ENCODE measurements around the gene MARVELD3.

Gene MARVELD3

DNA sequence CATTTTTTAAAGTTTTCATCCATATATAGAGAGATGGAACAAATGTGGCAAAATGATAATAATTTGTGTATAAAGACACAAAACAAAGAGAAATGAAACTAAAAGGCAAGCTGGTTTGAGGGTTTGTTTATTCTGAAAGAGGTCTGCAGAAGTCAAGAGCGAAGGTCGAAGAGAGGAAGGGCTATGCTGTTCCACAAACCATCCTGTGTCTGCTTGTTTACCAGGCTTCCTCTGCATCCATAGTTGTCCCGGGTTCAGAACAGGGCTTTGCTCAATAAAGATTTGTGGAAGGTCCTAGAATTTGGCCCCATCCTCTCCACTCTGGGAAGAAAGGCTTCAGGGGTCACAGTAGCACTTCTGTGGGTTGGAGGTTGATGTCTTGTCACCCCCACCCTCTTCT, 2.4 kb upstream of the MARVELD3 start:
- no peak for DNase-seq (ENCODE audit: low spot score)

DNA sequence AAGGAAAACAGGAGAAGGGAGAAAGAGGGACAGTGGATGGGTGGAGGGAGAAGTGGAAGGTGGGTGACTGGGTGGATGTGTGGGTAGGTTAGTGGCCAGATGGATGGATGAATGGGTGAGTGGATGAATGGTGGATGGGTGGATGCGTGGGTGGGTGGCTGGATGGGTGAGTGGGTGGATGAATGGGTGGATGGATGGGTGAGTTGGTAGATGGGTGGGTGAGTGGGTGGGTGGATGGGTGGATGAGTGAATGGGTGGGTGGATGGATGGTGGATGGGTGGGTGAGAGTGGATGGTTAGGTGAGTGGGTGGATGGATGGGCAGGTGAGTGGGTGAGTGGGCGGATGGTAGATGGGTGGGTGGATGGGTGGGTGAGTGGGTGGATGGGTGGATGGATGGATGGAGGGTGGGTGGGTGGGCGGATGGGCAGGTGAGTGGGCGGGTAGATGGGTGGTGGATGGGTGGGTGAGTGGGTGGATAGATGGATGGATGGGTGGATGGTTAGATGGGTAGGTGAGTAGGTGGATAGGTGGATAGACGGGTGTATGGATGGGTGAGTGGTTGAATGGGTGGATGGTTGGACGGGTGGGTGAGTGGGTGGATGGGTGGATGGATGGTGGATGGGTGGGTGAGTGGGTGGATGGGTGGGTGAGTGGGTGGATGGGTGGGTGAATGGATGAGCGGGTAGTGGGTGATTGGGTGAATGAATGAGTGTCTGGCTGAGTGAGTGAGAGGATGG, 702 bp upstream of the MARVELD3 start:
- no peak for DNase-seq (ENCODE audit: low spot score)

DNA sequence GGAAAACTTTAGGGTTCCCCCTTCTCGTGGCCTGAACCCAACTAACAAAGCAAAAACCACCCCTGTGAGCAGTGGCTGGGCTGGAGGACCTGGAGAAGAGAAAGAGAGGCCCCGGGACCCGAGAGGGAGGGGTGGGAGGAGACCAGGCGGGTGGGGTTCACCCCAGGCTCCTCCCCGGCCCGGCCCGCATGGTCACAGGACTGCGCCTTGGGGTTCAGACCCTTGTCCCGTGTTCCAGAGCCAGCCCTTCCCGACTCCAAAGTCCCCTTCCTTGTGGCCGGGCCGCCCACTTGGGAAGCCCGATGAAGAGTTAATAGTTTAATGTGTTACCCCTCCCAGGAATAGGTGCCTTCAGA, 852 bp downstream of the MARVELD3 start:
- DNase-seq (ENCODE audit: low spot score) = peak; percentile 73

DNA sequence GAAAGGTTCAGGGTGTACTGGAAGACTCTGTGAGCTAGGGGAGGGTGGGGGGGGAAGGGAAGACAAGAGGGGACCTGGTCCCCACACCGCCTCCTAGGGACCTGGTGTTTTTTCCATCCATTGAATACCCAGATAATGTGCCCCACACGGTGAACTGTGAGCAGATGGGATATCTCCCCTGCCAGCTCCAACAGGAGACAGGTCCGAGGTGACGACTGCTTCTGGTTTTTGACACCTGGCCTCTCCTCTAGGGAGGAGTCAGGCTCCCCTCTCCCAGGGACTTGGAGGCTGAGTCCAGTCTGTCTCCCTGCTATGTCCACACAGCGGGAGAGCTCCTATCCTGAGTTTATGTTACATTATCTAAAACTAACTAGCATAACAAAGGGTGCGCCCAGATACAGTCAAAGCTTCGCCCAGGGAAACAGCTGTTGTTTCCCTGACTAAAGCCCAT, 1.8 kb downstream of the MARVELD3 start:
- DNase-seq (ENCODE audit: low spot score) = peak; percentile 27

DNA sequence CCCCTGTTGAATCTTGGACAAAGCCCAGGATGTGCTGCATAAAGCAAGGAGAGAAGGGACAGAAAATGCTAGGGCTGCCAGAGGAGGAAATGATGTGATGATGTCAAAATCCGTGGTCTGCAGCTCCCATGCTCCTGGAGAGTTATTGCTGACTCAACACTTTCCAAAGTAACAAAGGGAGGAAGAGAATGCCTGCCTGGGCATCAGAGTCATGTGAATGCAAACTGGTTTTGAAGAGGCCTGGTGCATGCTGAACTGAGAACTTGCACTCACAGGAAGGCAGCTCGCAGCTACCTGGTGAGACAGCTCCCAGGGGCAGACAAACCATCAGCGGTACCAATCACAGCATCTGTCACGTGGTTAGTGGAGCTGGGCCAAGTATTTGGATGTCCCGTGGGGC, 2.8 kb downstream of the MARVELD3 start:
- no peak for DNase-seq (ENCODE audit: low spot score)

DNA sequence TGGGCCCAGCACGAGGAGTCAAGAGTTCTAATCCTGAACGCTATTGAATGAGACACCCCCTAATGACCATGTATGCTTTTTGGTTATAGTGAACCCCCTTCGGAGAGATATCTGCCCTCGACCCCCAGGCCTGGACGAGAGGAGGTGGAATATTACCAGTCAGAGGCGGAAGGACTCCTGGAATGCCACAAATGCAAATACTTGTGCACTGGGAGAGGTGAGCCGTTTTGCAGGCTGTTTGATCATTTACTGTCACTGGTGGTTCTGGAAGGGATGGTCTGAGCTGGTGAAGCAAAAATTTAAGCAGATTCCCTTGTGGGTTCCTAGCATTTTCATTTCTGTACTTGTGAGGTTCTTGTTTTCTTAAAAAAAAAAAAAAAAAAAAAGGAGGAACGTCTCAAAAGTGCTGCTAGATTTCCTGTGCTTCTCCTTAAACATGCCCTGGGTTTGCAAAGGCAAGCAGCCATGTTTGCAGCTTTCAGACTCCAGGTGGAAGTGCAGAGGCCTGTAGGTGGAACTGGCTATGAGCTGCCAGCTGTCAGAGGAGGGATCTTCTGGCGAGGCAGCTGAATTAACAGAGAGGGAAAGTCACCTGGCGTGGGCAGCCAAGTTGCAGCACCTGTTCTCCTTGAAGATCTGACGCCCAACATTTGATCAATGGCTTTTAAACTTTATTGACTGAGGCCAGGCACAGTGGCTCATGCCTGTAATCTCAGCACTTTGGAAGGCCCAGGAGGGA, 3.5 kb downstream of the MARVELD3 start:
- DNase-seq (ENCODE audit: low spot score) = no peak

DNA sequence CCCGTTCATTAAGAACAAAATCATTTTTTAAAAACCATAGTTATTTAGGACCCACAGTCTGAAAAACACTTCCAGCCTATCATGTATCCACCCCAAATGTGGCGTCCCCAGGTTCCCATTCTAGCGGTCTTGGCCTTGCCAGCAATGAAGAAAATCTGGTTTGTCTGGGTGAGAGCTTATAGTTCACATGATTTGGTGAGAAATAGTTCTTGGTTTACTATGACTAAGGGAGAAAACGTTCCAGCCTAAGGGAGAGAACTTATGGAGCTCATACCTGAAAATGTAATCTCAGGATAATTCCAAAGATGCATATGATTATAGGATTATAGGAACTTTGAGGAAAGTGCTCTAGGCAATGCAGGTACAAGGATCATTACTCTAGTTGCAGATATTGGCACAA, 4.8 kb downstream of the MARVELD3 start:
- DNase-seq (ENCODE audit: low spot score) = no peak

DNA sequence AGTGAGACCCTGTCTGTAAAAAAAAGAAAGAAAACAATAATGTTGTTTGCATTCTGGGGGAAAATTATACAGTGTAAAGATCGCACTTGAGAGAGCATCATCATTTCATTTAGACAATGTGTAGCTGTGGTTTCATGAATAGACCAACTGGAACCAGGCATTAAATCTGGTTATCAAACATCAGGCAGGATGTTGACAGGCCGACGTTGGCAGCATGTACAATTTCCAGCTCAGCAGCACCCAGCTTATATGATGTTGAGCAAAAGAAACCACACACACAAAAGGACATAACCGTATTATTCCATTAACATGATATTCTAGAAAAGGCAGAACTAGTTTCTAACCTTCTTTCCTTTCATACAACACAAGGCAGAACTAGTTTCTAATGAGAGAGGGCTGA, 5.8 kb downstream of the MARVELD3 start:
- DNase-seq (ENCODE audit: low spot score) = no peak

DNA sequence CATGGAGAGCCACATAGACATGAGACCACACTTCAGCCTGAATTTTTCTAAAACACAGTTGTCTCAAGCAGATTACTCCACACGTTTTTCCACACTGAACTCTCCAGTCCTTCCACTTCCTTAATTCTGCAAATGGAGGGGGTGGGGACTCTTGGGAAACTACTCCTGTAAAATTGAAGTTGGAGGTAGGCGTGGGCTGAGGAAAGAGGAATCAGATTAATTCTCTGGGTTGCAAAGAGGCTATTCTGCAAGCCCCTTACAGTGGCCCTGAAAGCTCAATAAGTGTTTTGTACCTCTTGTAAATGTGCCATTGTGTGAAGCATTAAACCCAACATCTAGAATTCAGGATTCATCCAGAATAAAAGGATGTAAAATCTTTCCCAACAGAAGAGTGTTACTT, 9.6 kb downstream of the MARVELD3 start:
- no peak for DNase-seq (ENCODE audit: low spot score)

DNA sequence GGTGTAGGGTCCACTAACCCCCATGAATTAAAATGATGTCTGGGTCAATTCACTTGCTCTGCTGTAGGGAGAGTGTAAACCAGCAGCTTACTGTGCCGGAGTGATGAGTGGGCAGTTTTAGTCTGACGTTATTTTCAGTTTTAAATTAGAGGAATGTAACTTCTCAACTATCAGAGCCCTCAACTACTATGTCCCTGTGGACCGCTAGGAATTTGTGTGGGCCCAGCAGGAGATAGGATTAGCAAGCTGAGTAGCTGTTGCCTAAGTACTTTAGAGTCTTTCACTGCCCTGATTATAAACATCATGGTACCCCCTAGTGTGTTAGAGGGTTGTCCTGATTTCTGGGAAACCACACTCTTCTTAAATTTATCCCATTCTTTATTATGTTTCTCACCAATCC, 11.4 kb downstream of the MARVELD3 start:
- peak; percentile 41 for DNase-seq (ENCODE audit: low spot score)

DNA sequence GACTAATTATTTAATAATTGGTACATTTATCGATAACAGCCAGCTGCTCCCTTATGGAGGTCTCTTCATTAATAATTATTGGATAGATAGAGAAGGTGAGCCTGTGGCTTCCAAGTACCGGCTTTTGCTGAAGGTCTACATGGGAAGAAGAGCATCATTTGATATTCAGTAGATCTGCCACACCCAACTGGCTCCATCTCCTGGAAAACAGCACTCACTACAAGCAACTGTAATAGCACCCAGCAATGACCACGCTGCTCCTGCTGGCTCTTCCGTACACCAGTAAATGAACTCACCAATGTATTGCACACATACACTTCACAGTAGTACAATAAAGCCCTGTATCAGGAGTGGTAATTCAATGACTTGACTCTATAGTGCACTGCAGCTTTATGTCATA, 19.5 kb downstream of the MARVELD3 start:
- peak; percentile 62 for DNase-seq (ENCODE audit: low spot score)

DNA sequence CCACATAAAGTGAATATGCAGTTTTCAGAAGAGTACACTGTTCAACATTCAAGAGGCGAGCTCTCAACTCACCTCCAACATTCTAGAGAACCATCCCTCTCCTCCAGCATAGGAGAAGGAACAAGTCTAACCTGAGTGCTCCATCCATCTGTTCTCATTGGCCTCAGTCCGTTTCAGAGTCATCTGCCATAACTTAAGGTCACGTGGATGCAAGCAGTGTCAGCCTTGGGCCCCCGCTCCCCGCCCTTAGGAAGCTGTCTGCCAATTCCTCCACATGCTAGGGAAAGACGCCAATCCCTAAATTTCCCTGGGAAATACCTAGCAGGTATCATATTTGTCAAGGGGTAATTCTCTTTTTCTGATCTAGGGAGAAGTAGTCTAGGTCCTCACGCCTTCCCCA, 21.4 kb downstream of the MARVELD3 start:
- no peak for DNase-seq (ENCODE audit: low spot score)

DNA sequence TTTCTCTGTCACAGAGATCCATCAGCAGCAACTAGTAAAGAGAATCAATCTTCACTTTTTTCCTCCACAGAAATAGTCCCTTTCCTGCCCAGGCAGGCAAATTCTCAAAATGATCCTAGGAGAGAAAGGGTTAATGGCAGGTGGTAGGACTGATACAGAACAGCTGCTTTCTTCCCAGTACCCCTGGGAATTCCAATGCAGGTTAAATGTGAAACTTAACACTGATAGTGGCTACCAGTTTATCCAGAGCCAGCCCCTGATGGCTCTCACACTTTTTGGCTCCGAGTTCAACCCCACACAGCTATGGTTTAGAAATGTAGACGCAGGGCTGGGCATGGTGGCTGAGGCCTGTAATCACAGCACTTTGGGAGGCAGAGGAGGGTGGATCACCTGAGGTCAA, 22.2 kb downstream of the MARVELD3 start:
- DNase-seq (ENCODE audit: low spot score) = no peak

DNA sequence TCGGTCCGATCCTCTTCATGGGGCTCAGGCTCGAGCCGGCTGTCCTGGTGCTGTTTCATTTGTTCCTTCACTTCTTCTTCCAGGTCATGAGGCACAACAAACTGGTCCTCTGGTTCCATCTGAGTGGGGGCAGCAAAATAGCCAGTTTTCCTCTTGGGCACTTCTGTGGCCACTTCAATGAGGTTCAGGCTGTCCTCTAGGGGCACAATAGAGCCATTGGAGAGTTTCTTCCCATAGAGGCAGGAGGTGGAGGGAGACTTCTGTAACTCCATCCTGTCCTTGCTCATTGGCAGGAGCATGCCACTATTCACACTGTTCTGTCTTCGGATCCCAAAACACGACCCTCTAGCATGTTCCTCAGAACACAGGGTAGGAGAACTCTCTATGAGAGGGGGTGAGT, 22.9 kb downstream of the MARVELD3 start:
- DNase-seq (ENCODE audit: low spot score) = peak; percentile 50

DNA sequence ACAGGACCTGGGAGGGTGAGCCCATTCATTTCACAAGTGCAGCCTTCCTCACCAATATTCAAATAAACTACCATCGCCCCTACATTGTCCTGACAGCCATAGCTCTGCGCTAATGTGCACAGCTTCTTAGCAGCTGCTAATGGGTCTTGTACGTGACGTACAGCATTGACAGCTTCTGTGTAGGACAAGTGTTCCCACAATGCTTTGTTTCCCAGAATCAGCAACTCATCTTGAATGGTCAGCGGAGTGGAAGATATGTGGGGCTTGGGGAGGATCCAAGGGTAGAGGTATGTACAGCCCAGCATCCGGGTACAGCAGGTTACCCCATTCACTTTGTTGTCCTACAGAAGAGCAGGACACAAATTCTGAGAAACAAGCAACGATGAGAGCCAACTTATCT, 23.7 kb downstream of the MARVELD3 start:
- DNase-seq (ENCODE audit: low spot score) = no peak

DNA sequence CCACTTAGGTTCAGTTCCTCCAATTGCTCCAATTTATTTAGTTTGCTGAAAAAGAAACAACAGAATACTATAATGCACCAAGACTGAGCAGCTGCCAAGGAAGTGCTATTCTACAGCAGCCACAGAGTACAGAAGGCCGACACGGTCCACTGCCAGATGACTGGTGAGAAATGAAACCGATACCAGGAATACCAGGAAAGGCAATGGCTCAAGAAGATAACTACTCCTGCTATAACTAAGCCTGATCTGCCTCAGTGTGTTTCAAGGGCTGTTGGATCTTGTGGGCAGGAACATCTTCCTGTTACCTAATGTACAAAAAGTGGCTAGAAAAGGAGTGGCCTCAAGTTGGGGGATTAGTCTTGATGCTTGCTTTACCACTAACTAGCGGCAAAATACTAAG, 32.8 kb downstream of the MARVELD3 start:
- DNase-seq (ENCODE audit: low spot score) = no peak

DNA sequence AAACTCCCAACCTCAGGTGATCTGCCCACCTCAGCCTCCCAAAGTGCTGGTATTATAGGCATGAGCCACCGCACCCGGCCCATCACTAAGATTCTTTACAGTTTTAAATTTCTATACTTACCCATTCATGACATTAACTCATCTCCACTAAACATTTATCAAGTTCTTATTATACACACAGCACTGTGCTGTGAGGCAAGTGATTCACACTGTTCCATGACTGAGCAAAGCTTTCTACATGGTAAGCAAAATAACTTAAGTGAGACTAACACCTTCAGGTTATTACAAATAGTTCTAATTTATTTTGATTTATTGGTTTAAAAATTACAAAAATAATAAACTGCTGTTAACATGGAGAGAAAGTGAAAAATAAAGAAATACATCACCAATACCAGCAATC, 33.5 kb downstream of the MARVELD3 start:
- no peak for DNase-seq (ENCODE audit: low spot score)

DNA sequence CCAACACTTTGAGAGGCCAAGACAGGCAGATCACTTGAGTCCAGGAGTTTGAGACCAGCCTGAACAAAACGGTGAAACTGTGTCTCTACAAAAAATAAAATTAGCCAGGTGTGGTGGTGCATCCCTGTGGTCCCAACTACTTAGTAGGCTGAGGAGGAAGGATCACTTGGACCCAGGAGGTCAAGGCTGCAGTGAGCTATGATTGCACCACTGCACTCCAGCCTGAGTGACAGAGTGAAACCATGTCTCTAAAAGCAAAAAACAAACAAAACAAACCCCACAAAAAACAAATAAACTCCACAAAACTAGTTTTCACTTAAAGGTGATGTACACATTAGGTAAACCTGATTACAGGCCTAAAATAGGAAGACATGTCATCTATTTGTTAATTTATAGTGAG, 40.3 kb downstream of the MARVELD3 start:
- no peak for DNase-seq (ENCODE audit: low spot score)

DNA sequence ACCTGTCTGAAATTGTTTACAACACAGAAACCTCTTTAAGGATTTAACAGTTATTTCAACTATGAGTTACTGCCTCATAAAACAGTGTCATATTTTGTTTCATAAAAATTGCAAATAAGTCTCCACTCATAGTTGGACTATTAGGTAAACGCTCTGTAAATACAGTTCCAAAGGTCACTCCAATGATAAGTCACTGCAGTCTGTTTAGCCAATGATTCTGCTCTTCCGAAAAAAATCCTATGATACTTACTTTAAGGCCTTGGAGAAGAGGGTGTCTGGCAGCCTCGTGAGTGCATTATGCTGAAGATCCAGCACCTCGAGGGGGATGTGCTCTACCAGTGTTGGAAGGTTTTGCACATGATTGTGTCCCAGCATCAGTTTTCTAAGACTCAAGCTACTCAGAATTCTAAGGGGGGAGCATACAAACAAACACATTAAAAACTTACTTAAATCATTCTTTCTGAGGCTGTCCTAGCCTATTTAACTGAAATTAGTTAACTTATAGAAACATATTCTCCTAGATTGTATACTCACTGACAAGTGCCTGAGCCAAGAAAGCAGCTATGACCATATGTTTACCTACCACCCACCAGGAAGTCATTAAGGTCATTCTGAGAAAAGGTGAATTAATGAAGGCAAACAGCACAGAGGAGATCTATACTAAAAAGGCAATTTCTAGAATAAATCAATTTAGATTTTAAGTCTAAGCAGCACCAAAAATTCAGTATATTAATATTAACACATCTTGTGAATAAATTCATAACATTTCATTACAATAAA, 41.1 kb downstream of the MARVELD3 start:
- DNase-seq (ENCODE audit: low spot score) = no peak

DNA sequence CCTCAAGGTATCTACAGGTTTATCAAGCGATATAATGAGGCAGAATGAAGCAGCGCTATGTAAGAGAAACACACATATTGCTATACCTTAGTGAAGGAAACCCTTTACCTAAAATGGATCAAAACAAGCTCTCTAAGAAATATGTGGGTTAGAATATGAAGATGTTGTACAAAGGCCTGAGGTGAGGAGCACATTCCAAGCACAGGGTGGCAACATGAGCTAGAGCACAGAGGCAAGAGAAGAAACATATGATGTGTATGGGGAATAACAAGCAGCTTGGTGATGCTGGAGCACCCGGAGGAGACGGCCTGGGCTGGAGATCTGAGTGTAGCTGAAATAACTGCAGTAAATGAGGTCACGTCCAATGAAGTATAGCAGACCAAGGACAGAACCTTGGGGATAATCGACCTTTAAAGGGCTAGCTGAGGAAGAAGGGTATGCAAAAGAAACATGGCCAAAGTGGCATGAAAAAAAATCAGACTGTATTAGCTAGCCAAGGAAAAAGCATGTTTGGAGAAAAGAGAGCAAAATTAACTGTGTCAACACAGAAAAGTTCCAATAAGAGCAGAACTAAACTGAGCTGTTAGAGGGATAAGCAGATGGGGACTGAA, 44.0 kb downstream of the MARVELD3 start:
- DNase-seq (ENCODE audit: low spot score) = no peak

DNA sequence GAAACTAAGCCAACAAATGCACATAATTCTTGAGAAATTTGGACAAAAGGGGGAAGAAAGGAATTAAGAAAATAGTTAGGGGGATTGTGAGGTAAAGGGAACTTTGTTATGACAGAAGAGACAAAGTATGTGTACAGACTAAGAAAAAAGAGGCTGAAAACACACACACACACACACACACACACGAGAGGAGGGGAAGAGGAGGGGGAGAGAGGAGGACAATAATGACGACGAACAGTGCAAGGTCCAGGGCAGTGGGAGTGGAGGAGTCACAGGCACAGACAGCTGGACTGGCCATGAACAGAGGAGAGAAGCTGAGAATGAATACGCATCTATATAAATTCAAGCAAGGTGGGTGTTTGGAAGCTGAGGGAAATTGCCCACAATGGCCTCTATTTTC, 44.6 kb downstream of the MARVELD3 start:
- DNase-seq (ENCODE audit: low spot score) = no peak

DNA sequence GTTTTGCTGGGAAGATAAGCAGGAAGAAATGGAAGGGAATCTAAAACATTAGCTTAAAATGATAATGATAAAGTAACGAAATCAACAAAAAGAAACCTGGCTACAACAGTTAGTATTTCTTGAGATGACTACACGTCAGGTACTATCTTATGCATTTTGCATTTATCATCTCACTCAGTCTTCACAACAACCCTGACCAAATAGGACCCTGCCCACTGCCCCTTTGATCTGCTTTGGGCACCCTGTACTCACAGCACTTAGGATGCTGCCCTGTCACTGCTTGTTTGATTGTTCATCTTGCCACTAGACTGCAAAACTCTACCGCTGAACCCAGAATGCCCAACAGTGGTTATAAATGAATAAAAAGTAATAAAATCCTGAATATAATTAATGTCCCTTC, 45.2 kb downstream of the MARVELD3 start:
- DNase-seq (ENCODE audit: low spot score) = no peak

DNA sequence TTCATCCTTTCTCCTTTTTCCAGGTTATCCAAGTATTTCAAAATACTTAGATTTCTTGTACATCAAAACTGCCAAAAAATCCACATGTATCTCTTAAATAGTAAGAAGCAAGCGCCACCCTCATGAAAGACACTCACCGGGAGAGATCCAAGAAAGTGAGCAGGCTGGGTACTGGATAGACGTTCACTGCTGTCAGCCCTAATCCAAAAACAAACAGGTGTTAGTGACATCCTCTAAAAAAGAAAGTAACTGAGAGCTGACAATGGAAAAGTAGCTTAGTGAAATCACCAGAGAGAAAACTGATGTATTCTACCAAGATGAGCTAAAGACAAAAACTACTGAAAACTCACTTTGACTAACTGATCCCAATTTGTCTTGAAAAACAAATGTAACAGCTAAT, 46.1 kb downstream of the MARVELD3 start:
- no peak for DNase-seq (ENCODE audit: low spot score)

Measured in iPS-NIHi11 (cell line).